Fibroblast of lung (primary cell): ENCODE data around the gene TSGA10IP. TPM values are rescaled to one million over a fixed set of nuclear protein-coding genes. Genes with fewer than 3 reads are reported as not detected.

Source experiments
- DNase-seq, 2 donors: peaks; one replicate each; pipeline versions ENCODE4 v3.0.0 to v3.0.0-alpha.2; 2010; ENCODE audit warnings: low read depth in 2 of 2
- H2AFZ ChIP-seq: 2 replicates; pipeline ENCODE4 v1.5.1; 2012; ENCODE audit warnings: low read length, control low read depth, inconsistent platforms
- H3K27ac ChIP-seq: 2 replicates; pipeline ENCODE4 v1.5.1; 2011; ENCODE audit warnings: low read length, control low read depth; ENCODE audit not compliant: insufficient read depth
- H3K27me3 ChIP-seq: 2 replicates; pipeline ENCODE4 v1.5.1; 2011; ENCODE audit warnings: mild to moderate bottlenecking, low read length; ENCODE audit not compliant: control insufficient read depth, insufficient read depth
- H3K36me3 ChIP-seq: 2 replicates; pipeline ENCODE4 v1.5.1; 2011; ENCODE audit warnings: low read length; ENCODE audit not compliant: control insufficient read depth, insufficient read depth
- H3K4me1 ChIP-seq: 2 replicates; pipeline ENCODE4 v1.5.1; 2011; ENCODE audit warnings: low read length; ENCODE audit not compliant: control insufficient read depth, insufficient read depth; ENCODE audit errors: extremely low read depth
- H3K4me2 ChIP-seq: 2 replicates; pipeline ENCODE4 v1.5.1; 2011; ENCODE audit warnings: low read length, control low read depth; ENCODE audit not compliant: insufficient read depth; ENCODE audit errors: extremely low read depth
- H3K4me3 ChIP-seq, 4 experiments: fragments of 200-600 bp in 1 of 4; sonication (generic) in 1 of 4; replicated peaks in 1 of 4; 2 replicates each; pipeline ENCODE4 v1.5.1; 2011 to 2016; ENCODE audit warnings: low read length in 4 of 4, low read depth in 3 of 4, mild to moderate bottlenecking in 3 of 4, control low read depth in 2 of 4, inconsistent platforms in 1 of 4, mixed read lengths in 1 of 4; ENCODE audit not compliant: insufficient read depth in 1 of 4; ENCODE audit errors: control extremely low read depth in 1 of 4
- H3K79me2 ChIP-seq: 2 replicates; pipeline ENCODE4 v1.5.1; 2012; ENCODE audit warnings: mild to moderate bottlenecking, low read length, inconsistent platforms; ENCODE audit not compliant: control insufficient read depth, insufficient read depth
- H3K9ac ChIP-seq: 2 replicates; pipeline ENCODE4 v1.5.1; 2011; ENCODE audit warnings: mild to moderate bottlenecking, low read length, control low read depth; ENCODE audit not compliant: insufficient read depth
- H3K9me3 ChIP-seq: 2 replicates; pipeline ENCODE4 v1.5.1; 2012; ENCODE audit warnings: low read depth, low read length; ENCODE audit not compliant: control insufficient read depth, insufficient read depth
- H4K20me1 ChIP-seq: 2 replicates; pipeline ENCODE4 v1.5.1; 2011; ENCODE audit warnings: low read length; ENCODE audit not compliant: control insufficient read depth, insufficient read depth; ENCODE audit errors: extremely low read depth
- EZH2 ChIP-seq: IDR thresholded peaks from 2 replicates; pipeline ENCODE4 v1.5.1; 2012; ENCODE audit warnings: low read length, control low read depth, mild to moderate bottlenecking; ENCODE audit errors: missing control alignments
- polyA plus RNA-seq, 2 donors: library from polyadenylated mRNA; depleted of rRNA in 1 of 2; stranded (reverse) in 1 of 2; unstranded in 1 of 2; fragments of >200 nt; gene quantifications; 2 replicates each; pipeline ENCODE4 v1.2.1, GENCODE V29; 2011 to 2012; ENCODE audit warnings: missing spikeins in 1 of 2
- total RNA-seq: library from RNA; depleted of rRNA; stranded (reverse); fragments of >200 nt; gene quantifications from 2 replicates; pipeline ENCODE4 v1.2.1, GENCODE V29; 2014
- TF ChIP-seq, protein P1 (sequence below), 2 donors: IDR thresholded peaks in 1 of 2; conservative IDR thresholded peaks in 1 of 2; 1 replicate in 1 of 2; 2 replicates in 1 of 2; pipeline ENCODE4 v1.5.1; 2011 to 2012; ENCODE audit warnings: low read length in 2 of 2, control low read depth in 1 of 2, inconsistent platforms in 1 of 2, low read depth in 1 of 2, mild to moderate bottlenecking in 1 of 2

Gene TSGA10IP
- total and polyA plus RNA-seq, 2 donors (not counting 1 experiment from before 2014, with no cell fraction given): 0.17 TPM; not detected in 1

- H3K4me1 ChIP-seq: no peaks in the 10 kb centered on the region
- no peaks in the 10 kb centered on the region for H3K9me3 ChIP-seq
- no peaks in the 10 kb centered on the region for H3K27me3 ChIP-seq
- TF ChIP-seq, protein P1, sequence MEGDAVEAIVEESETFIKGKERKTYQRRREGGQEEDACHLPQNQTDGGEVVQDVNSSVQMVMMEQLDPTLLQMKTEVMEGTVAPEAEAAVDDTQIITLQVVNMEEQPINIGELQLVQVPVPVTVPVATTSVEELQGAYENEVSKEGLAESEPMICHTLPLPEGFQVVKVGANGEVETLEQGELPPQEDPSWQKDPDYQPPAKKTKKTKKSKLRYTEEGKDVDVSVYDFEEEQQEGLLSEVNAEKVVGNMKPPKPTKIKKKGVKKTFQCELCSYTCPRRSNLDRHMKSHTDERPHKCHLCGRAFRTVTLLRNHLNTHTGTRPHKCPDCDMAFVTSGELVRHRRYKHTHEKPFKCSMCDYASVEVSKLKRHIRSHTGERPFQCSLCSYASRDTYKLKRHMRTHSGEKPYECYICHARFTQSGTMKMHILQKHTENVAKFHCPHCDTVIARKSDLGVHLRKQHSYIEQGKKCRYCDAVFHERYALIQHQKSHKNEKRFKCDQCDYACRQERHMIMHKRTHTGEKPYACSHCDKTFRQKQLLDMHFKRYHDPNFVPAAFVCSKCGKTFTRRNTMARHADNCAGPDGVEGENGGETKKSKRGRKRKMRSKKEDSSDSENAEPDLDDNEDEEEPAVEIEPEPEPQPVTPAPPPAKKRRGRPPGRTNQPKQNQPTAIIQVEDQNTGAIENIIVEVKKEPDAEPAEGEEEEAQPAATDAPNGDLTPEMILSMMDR (conservative IDR thresholded peaks at IDR 0.05 in 1 of 2, IDR thresholded peaks at IDR 0.05 in 1 of 2; ENCODE audit: low read depth in 1 of 2, low read length in 2 of 2): no peak
- TF ChIP-seq EZH2: no peak
- H3K9ac ChIP-seq: no peak overlapping the region
- H3K4me3 ChIP-seq: no peak overlapping the region
- no peaks in the 10 kb centered on the region for H3K36me3 ChIP-seq
- no peak overlapping the region for H3K4me2 ChIP-seq
- no peak overlapping the region for H2AFZ ChIP-seq
- H4K20me1 ChIP-seq: no peaks in the 10 kb centered on the region
- DNase-seq: no peak
- no peaks in the 10 kb centered on the region for H3K79me2 ChIP-seq
- no peak overlapping the region for H3K27ac ChIP-seq
Observed at GRCh38 chr11:65952052-65952521, 6.8 kb downstream of the TSGA10IP start.

- H3K36me3 ChIP-seq: no peaks in the 10 kb centered on the region
- H3K4me2 ChIP-seq: no peak overlapping the region
- no peak overlapping the region for H3K4me3 ChIP-seq
- no peaks in the 10 kb centered on the region for H3K9me3 ChIP-seq
- no peak overlapping the region for H3K9ac ChIP-seq
- no peak for DNase-seq
- H4K20me1 ChIP-seq: no peaks in the 10 kb centered on the region
- no peaks in the 10 kb centered on the region for H3K27me3 ChIP-seq
- no peak overlapping the region for H3K27ac ChIP-seq
- no peaks in the 10 kb centered on the region for H3K79me2 ChIP-seq
- no peaks in the 10 kb centered on the region for H3K4me1 ChIP-seq
- TF ChIP-seq, protein P1 (conservative IDR thresholded peaks at IDR 0.05 in 1 of 2, IDR thresholded peaks at IDR 0.05 in 1 of 2; ENCODE audit: low read depth in 1 of 2, low read length in 2 of 2): no peak
- no peak for TF ChIP-seq EZH2
- no peak overlapping the region for H2AFZ ChIP-seq
Observed at GRCh38 chr11:65953471-65953870, 8.2 kb downstream of the TSGA10IP start.

DNA sequence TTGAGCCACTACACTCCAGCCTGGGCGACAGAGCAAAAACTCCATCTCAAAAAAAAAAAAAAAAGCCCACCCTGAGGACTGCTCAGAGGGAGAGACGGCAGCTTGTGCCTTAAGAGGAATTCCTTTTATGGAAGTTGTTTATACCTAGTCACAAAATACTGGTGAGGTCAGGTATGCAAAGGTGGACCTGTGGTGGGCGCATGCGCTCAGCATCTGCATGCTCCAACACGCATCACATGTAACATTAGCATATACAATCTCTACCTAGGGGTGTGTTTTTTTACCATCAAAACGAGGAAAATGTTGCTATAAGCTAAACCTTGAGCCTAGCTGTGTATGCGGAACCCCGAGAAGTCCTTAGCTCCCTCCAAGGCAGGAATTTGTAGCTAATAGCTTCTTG lies 9.5 kb downstream of the TSGA10IP start:
- H3K4me3 ChIP-seq: no peak overlapping the region
- H2AFZ ChIP-seq: no peak overlapping the region
- DNase-seq: no peak
- no peak for TF ChIP-seq EZH2
- TF ChIP-seq, protein P1 (conservative IDR thresholded peaks at IDR 0.05 in 1 of 2, IDR thresholded peaks at IDR 0.05 in 1 of 2; ENCODE audit: low read depth in 1 of 2, low read length in 2 of 2): no peak
- no peak overlapping the region for H3K9ac ChIP-seq
- no peaks in the 10 kb centered on the region for H3K4me1 ChIP-seq
- no peaks in the 10 kb centered on the region for H4K20me1 ChIP-seq
- H3K79me2 ChIP-seq: no peaks in the 10 kb centered on the region
- no peaks in the 10 kb centered on the region for H3K36me3 ChIP-seq
- no peaks in the 10 kb centered on the region for H3K9me3 ChIP-seq
- no peak overlapping the region for H3K4me2 ChIP-seq
- no peak overlapping the region for H3K27ac ChIP-seq
- H3K27me3 ChIP-seq: no peaks in the 10 kb centered on the region
